ENCODE measurements around the gene CD40.

Gene CD40

DNA sequence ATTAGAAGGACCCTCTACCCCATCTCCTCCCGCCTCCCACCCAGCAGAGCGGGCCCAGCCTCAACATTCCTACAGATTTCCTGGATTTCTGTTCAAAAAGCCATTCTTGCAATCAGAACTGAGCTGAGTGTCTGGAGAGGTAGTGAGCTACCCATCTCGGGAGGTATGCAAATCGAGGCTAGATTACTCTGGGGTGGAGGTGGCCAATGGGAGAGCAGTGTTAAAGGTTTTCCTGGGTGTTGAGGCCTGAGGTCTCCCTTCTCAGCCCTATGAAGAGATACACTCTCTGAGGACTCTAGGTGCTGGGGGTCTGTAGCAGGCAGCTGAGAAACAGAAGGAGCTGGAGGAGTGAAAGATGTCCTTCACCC lies 57.0 kb downstream of the CD40 start:
- DNase-seq, result no peak

- no peak for DNase-seq
Measured at GRCh38 chr20:46176739-46177378, 58.7 kb downstream of the CD40 start.

GRCh38 chr20:46177768-46178167 lies 59.7 kb downstream of the CD40 start:
- no peak for DNase-seq

- no peak for DNase-seq
Measured at GRCh38 chr20:46178891-46179290, 60.8 kb downstream of the CD40 start.
